PC-3 (cell line): Measurements from ENCODE around the gene SH3GL2. TPM values are rescaled to one million over a fixed set of nuclear protein-coding genes. Genes with fewer than 3 reads are reported as not detected.

Experiments
- ATAC-seq: fragments of 200-7000 bp; cut with Tn5 transposase; 2 replicates; pipeline ENCODE4 v1.9.1; 2020; ENCODE audit warnings: mild to moderate bottlenecking, moderate library complexity
- BruUV-seq: library from RNA; stranded (reverse); fragments of 400-500 nt; replicated peaks from 2 replicates; lab custom pipeline; 2021; lab: Mats Ljungman, UMichigan
- CTCF ChIA-PET: fragments of 300-600 bp; sonication (Branson Sonifier 250); formaldehyde crosslinking; loops from one replicate; lab custom pipeline; 2022; ENCODE audit warnings: antibody characterized with exemption; lab: Charles Lee
- POLR2A ChIA-PET: fragments of 300-600 bp; sonication (Branson Sonifier 250); formaldehyde crosslinking; loops from one replicate; lab custom pipeline; 2022; ENCODE audit warnings: antibody characterized with exemption; ENCODE audit not compliant: unreplicated experiment; lab: Charles Lee
- DNase-seq: peaks from one replicate; pipeline ENCODE4 v3.0.0-alpha.2; 2015
- H2AFZ ChIP-seq: fragments of 300-600 bp; sonication (generic); 2 replicates; pipeline ENCODE4 v1.6.0; 2016; ENCODE audit warnings: antibody characterized with exemption, low read length
- H3F3A ChIP-seq: fragments of 300-600 bp; sonication (generic); one replicate; pipeline ENCODE4 v1.6.0; 2017; ENCODE audit warnings: antibody characterized with exemption, low read length, control low read depth, mild to moderate bottlenecking; ENCODE audit not compliant: unreplicated experiment
- H3K27ac ChIP-seq: fragments of 300-600 bp; sonication (generic); 2 replicates; pipeline ENCODE4 v1.5.1; 2016; ENCODE audit warnings: mild to moderate bottlenecking, low read length
- H3K27me3 ChIP-seq: fragments of 300-600 bp; sonication (generic); 2 replicates; pipeline ENCODE4 v1.6.1; 2016; ENCODE audit warnings: low read length, mixed read lengths
- H3K36me3 ChIP-seq: fragments of 300-600 bp; sonication (generic); 2 replicates; pipeline ENCODE4 v1.6.1; 2016; ENCODE audit warnings: low read depth, mixed run types, low read length, mixed read lengths
- H3K4me1 ChIP-seq: fragments of 300-600 bp; sonication (generic); 2 replicates; pipeline ENCODE4 v1.5.1; 2016; ENCODE audit warnings: low read length; ENCODE audit not compliant: insufficient read depth
- H3K4me2 ChIP-seq: fragments of 300-600 bp; sonication (generic); 2 replicates; pipeline ENCODE4 v1.6.0; 2016; ENCODE audit warnings: low read length
- H3K4me3 ChIP-seq: fragments of 300-600 bp; sonication (generic); 2 replicates; pipeline ENCODE4 v1.5.1; 2016; ENCODE audit warnings: mild to moderate bottlenecking, low read length, mixed read lengths
- H3K79me2 ChIP-seq: fragments of 300-600 bp; sonication (generic); 2 replicates; pipeline ENCODE4 v1.6.1; 2017; ENCODE audit warnings: low read length, mixed read lengths
- H3K9ac ChIP-seq: fragments of 300-600 bp; sonication (generic); 2 replicates; pipeline ENCODE4 v1.6.0; 2016; ENCODE audit warnings: mild to moderate bottlenecking, low read length
- H3K9me2 ChIP-seq: fragments of 300-600 bp; sonication (generic); replicated peaks from 2 replicates; pipeline ENCODE4 v1.6.1; 2016; ENCODE audit warnings: mixed run types, low read length, mixed read lengths
- H3K9me3 ChIP-seq: fragments of 300-600 bp; sonication (generic); 2 replicates; pipeline ENCODE4 v1.6.1; 2016; ENCODE audit warnings: low read length, mixed read lengths
- H4K20me1 ChIP-seq: fragments of 300-600 bp; sonication (generic); 2 replicates; pipeline ENCODE4 v1.6.1; 2016; ENCODE audit warnings: low read length, mixed read lengths
- CTCF ChIP-seq: fragments of 300-600 bp; sonication (generic); conservative IDR thresholded peaks from 2 replicates; pipeline ENCODE4 v1.5.1; 2017; ENCODE audit warnings: antibody characterized with exemption, low read depth, mild to moderate bottlenecking, low read length
- EZH2 ChIP-seq: fragments of 300-600 bp; sonication (generic); IDR thresholded peaks from one replicate; pipeline ENCODE4 v1.6.1; 2017; ENCODE audit warnings: antibody characterized with exemption, mild to moderate bottlenecking, low read length; ENCODE audit not compliant: unreplicated experiment
- EZH2phosphoT487 ChIP-seq: fragments of 300-600 bp; sonication (generic); IDR thresholded peaks from 2 replicates; pipeline ENCODE4 v1.6.1; 2018; ENCODE audit warnings: mild to moderate bottlenecking, antibody characterized with exemption, low read length, borderline replicate concordance
- intact Hi-C: fragments of 100-400 bp; cut with micrococcal nuclease; formaldehyde crosslinking; loops from 2 replicates; pipeline ENCODE4 v1.9.0; 2023
- total RNA-seq: library from RNA; depleted of rRNA; stranded (reverse); fragments of >200 nt; gene quantifications from 2 replicates; pipeline ENCODE4 v1.2.3, GENCODE V29; 2014

SH3GL2 gene
- total RNA-seq, 1 experiment from 2014 or later = 2.9 TPM

GRCh38 chr9:17532461-17532860 is 46.4 kb upstream of the SH3GL2 start:
- CTCF ChIA-PET = interaction anchor here (0.6 to 0.8 kb wide), 3 partner anchors 12 to 270 kb away, joined by 3 to 5 read pairs (median 3); no protein-coding TSS in a partner anchor

GRCh38 chr9:17535176-17535575 is 43.7 kb upstream of the SH3GL2 start:
- Histone ChIP-seq H3F3A (no peaks in the 10 kb centered on the region), H3K9me3 (no peaks in the 10 kb centered on the region), H3K36me3 (no peaks in the 10 kb centered on the region), H3K9ac (no peak overlapping the region), H3K4me3 (no peak overlapping the region), H3K27me3 (no peaks in the 10 kb centered on the region), H4K20me1 (no peaks in the 10 kb centered on the region), H3K9me2 (no peaks in the 10 kb centered on the region), H2AFZ (no peak overlapping the region), H3K27ac (no peak overlapping the region), H3K4me2 (no peak overlapping the region), H3K4me1 (no peaks in the 10 kb centered on the region), H3K79me2 (no peaks in the 10 kb centered on the region)
- ChIA-PET POLR2A (no interaction called here), CTCF (no interaction called here)
- no peak for ATAC-seq
- no TSS peak for BruUV-seq
- intact Hi-C loops = loop anchor here (10.0 kb wide), 1 partner anchor 670 kb away; no protein-coding TSS in a partner anchor
- TF ChIP-seq EZH2 = no peak
- TF ChIP-seq EZH2phosphoT487 = no peak
- no peak for TF ChIP-seq CTCF
- DNase-seq = no peak

More at GRCh38 chr9:17532461-17532860, 46.4 kb upstream of the SH3GL2 start:
- no peaks in the 10 kb centered on the region for H3F3A ChIP-seq
- H3K27me3 ChIP-seq = no peaks in the 10 kb centered on the region
- no peak overlapping the region for H3K27ac ChIP-seq
- POLR2A ChIA-PET = no interaction called here
- no peaks in the 10 kb centered on the region for H3K9me3 ChIP-seq
- no peak overlapping the region for H3K9ac ChIP-seq
- H2AFZ ChIP-seq = no peak overlapping the region
- TF ChIP-seq EZH2 = no peak
- no peak for TF ChIP-seq CTCF
- TF ChIP-seq EZH2phosphoT487 = no peak
- H3K36me3 ChIP-seq = no peaks in the 10 kb centered on the region
- H3K4me3 ChIP-seq = no peak overlapping the region
- H3K4me1 ChIP-seq = no peaks in the 10 kb centered on the region
- no peak for ATAC-seq
- H3K9me2 ChIP-seq = no peaks in the 10 kb centered on the region
- H3K79me2 ChIP-seq = no peaks in the 10 kb centered on the region
- intact Hi-C loops = loop anchor here (10.0 kb wide), 1 partner anchor 672 kb away; no protein-coding TSS in a partner anchor
- no peak for DNase-seq
- H4K20me1 ChIP-seq = no peaks in the 10 kb centered on the region
- no TSS peak for BruUV-seq
- no peak overlapping the region for H3K4me2 ChIP-seq

- TF ChIP-seq CTCF = no peak
- TF ChIP-seq EZH2phosphoT487 = no peak
- TF ChIP-seq EZH2 = no peak
- no peaks in the 10 kb centered on the region for H3K4me1 ChIP-seq
- CTCF ChIA-PET = no interaction called here
- H3K36me3 ChIP-seq = no peaks in the 10 kb centered on the region
- ATAC-seq (no peak), DNase-seq (no peak)
- no peaks in the 10 kb centered on the region for H3K27me3 ChIP-seq
- no peak overlapping the region for H3K9ac ChIP-seq
- intact Hi-C loops = loop anchor here (10.0 kb wide), 1 partner anchor 669 kb away; no protein-coding TSS in a partner anchor
- H3K4me2 ChIP-seq = no peak overlapping the region
- BruUV-seq = no TSS peak
- H3F3A ChIP-seq = no peaks in the 10 kb centered on the region
- H3K9me3 ChIP-seq = no peaks in the 10 kb centered on the region
- no peaks in the 10 kb centered on the region for H3K9me2 ChIP-seq
- no peaks in the 10 kb centered on the region for H3K79me2 ChIP-seq
- no peak overlapping the region for H3K27ac ChIP-seq
- H2AFZ ChIP-seq = no peak overlapping the region
- POLR2A ChIA-PET = no interaction called here
- H4K20me1 ChIP-seq = no peaks in the 10 kb centered on the region
- no peak overlapping the region for H3K4me3 ChIP-seq
These were observed 42.8 kb upstream of the SH3GL2 start for GRCh38 chr9:17536027-17536426.
